ENCODE results near the gene GABBR2.

GRCh38 chr9:98242426-98242825 lies 466.3 kb downstream of the GABBR2 start:
- TF ChIP-seq CTCF (IDR thresholded peaks at IDR 0.05) (no peak), POLR2AphosphoS5 (IDR thresholded peaks at IDR 0.05) (no peak)
